ENCODE measurements around the gene HBQ1. TPM values are rescaled to one million over a fixed set of nuclear protein-coding genes. Genes with fewer than 3 reads are reported as not detected.
"Not testable (repeated sequence)": the region's sequence is repeated elsewhere in the genome, so short reads cannot be mapped to it uniquely, and the experiment has no call there.

The HBQ1 gene
- total RNA-seq, 1 donor from 2014 or later: 0.96 TPM

DNA sequence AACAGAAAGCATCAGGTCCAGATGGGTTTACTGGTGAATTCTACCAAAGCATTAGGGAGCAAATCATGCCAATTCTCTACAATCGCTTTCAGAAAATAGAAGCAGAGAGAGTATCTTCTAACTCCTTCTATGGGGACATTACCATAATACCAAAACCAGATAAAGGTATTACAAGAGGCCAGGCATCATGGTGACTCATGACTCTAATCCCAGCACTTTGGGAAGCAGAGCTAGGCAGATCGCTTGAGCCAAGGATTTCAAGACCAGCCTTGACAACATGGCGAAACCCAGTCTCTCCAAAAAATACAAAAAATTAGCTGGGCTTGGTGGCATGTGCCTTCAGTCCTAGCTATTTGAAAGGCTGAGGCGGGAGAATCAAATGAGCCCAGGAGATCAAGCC lies 23.0 kb downstream of the HBQ1 start:
- Histone ChIP-seq H3K36me3 (ENCODE audit: control insufficient read depth, insufficient read depth, low read length) (peaks cover 1% of the 10 kb centered on the region), H3K4me3 (ENCODE audit: low read depth, low read length) (no peak overlapping the region), H3K27me3 (ENCODE audit: control insufficient read depth, insufficient read depth, low read length) (no peaks in the 10 kb centered on the region)
- no peak for TF ChIP-seq CTCF (IDR thresholded peaks at IDR 0.05; ENCODE audit: insufficient read depth, low read length, poor library complexity, severe bottlenecking)
- no peak for DNase-seq (ENCODE audit: low read depth)

- H3K27me3 ChIP-seq (ENCODE audit: control insufficient read depth, insufficient read depth, low read length); H3K36me3 ChIP-seq (ENCODE audit: control insufficient read depth, insufficient read depth, low read length); H3K4me3 ChIP-seq (ENCODE audit: low read depth, low read length); DNase-seq (ENCODE audit: low read depth): not testable (repeated sequence)
Measured at GRCh38 chr16:204046-204445, 23.8 kb downstream of the HBQ1 start.

DNA sequence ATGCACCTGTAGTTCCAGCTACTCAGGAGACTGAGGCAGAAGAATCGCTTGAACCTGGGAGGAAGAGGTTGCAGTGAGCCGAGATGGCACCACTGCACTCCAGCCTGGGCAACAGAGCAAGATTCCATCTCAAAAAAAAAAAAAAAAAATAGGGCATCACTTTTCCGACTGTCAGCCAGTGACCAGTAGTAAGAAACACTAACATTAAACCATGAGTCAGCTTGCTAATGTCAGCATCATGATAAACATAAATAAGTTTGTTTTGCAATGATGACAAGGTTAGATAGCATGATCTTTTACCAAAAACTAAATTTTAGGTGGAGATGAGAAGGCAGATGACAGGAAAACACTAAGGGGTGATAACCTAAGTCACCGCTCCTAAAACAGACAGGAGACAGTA lies 29.1 kb downstream of the HBQ1 start:
- not testable (repeated sequence) for DNase-seq (ENCODE audit: low read depth); H3K27me3 ChIP-seq (ENCODE audit: control insufficient read depth, insufficient read depth, low read length); H3K36me3 ChIP-seq (ENCODE audit: control insufficient read depth, insufficient read depth, low read length); H3K4me3 ChIP-seq (ENCODE audit: low read depth, low read length)

DNA sequence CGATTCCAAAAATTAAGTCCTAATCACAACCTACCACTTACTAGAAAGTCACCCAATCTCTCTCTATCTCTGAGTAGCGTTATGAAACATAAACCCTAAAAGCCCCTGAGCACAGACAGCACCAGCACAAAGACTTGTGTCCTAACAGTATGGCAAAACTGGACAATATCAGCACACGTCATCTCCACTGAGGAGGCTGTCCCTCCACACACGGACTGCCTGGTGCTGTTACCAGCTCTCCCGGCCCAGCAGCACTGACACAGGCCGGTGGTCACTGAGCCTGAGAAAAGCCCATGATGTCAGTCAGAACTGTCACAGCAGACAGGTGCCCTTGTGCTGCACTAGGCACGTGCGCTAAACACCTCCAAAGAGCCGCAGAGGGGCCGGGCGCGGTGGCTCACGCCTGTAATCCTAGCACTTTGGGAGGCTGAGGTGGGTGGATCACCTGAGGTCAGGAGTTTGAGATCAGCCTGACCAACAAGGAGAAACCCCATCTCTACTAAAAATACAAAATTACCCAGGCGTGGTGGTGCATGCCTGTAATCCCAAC lies 31.4 kb downstream of the HBQ1 start:
- H3K4me3 ChIP-seq (ENCODE audit: low read depth, low read length); H3K27me3 ChIP-seq (ENCODE audit: control insufficient read depth, insufficient read depth, low read length); H3K36me3 ChIP-seq (ENCODE audit: control insufficient read depth, insufficient read depth, low read length); DNase-seq (ENCODE audit: low read depth): not testable (repeated sequence)

DNA sequence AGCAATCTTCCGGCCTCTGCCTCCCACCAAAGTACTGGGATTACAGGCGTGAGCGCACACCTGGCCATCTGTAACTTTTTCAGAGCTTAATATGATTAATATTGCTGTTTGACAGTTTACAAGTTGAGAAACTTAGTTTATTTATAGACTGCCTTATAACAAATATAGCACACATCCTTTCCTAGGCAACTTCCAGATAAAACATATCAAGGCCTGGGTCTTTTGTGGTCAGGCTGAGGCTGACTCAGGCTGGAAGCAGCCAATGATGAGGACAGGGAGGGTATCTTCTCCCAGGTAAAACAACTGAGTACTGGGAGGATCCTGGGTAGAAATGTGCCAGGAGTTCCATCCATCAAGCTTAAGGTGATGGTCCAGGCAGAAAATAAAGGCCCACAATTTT lies 32.7 kb downstream of the HBQ1 start:
- peaks cover 1% of the 10 kb centered on the region for H3K36me3 ChIP-seq (ENCODE audit: control insufficient read depth, insufficient read depth, low read length)
- H3K27me3 ChIP-seq (ENCODE audit: control insufficient read depth, insufficient read depth, low read length): no peaks in the 10 kb centered on the region
- no peak for TF ChIP-seq CTCF (IDR thresholded peaks at IDR 0.05; ENCODE audit: insufficient read depth, low read length, poor library complexity, severe bottlenecking)
- no peak overlapping the region for H3K4me3 ChIP-seq (ENCODE audit: low read depth, low read length)
- DNase-seq (ENCODE audit: low read depth): no peak

GRCh38 chr16:220021-220420 lies 39.8 kb downstream of the HBQ1 start:
- no peaks in the 10 kb centered on the region for H3K27me3 ChIP-seq (ENCODE audit: control insufficient read depth, insufficient read depth, low read length)
- H3K4me3 ChIP-seq (ENCODE audit: low read depth, low read length): no peak overlapping the region
- TF ChIP-seq CTCF (IDR thresholded peaks at IDR 0.05; ENCODE audit: insufficient read depth, low read length, poor library complexity, severe bottlenecking): no peak
- no peak for DNase-seq (ENCODE audit: low read depth)
- H3K36me3 ChIP-seq (ENCODE audit: control insufficient read depth, insufficient read depth, low read length): peaks cover 1% of the 10 kb centered on the region

- H3K4me3 ChIP-seq (ENCODE audit: low read depth, low read length): peak overlapping the region; percentile 98
- TF ChIP-seq CTCF (IDR thresholded peaks at IDR 0.05; ENCODE audit: insufficient read depth, low read length, poor library complexity, severe bottlenecking): no peak
- H3K36me3 ChIP-seq (ENCODE audit: control insufficient read depth, insufficient read depth, low read length): peaks cover 1% of the 10 kb centered on the region
- DNase-seq (ENCODE audit: low read depth): no peak
- no peaks in the 10 kb centered on the region for H3K27me3 ChIP-seq (ENCODE audit: control insufficient read depth, insufficient read depth, low read length)
Measured at GRCh38 chr16:228151-228851, 48.0 kb downstream of the HBQ1 start.
